Stimulated activated CD8-positive, alpha-beta memory T cell treated with anti-CD3 and anti-CD28 coated beads, Interleukin-15, amount 100 ng/mL, for 1 hour (primary cell): ENCODE data around the gene QKI.
"Not testable (repeated sequence)": the region's sequence is repeated elsewhere in the genome, so short reads cannot be mapped to it uniquely, and the experiment has no call there.

Experiments
- DNase-seq: peaks from one replicate; pipeline ENCODE4 v3.0.0-alpha.2; 2020; ENCODE audit warnings: low read depth

The QKI gene

DNA sequence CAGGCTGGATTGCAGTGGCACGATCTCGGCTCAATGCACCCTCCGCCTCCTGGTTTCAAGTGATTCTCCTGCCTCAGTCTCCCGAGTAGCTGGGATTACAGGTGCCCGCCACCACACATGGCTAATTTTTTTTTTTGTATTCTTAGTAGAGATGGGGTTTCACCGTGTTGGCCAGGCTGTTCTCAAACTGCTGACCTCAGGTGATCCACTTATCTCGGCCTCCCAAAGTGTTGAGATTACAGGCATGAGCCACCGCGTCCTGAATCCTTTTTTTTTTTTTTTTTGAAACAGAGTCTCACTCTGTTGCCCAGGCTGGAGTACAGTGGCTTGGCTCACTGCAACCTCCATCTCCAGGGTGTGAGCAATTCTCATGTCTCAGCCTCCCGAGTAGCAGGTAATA lies 24.9 kb downstream of the QKI start:
- DNase-seq, result not testable (repeated sequence)

DNA sequence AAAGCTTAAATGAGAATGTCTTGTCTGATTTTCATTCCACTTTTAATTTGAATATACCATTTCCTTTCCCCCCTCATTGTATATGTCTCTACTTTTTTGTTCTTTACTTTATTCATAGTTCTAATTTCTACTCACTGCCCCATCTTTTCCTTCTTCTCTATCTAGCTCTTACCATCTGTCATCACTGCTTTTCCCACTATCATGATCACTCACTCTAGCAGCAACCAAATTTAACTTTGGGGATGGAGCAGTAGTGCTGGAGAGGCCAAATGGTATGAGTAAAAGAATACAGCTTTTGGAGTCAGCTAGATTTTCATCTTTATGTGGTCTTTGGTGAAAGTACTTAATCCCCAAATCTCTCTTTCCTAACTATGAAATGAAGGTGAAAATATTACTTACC lies 25.5 kb downstream of the QKI start:
- DNase-seq, result no peak

DNA sequence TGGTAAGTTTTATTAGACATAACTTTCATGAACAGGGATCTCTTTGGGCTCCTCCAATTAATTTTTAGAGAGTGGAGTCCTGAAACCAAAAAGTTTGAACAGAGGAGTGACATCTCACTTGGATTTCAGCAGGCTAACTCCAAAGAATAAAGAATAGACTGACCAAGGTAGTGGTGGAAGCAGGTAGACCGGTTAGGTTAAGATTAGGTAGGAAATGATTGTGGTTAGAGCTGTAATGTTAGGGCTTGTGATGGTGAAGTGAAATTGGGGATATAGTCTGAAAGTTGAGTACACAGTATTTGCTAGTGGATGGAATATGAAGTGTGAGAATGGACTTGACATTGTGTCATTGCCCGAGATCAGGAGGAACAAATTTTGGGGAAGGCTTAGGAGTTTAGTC lies 27.8 kb downstream of the QKI start:
- DNase-seq, result no peak

DNA sequence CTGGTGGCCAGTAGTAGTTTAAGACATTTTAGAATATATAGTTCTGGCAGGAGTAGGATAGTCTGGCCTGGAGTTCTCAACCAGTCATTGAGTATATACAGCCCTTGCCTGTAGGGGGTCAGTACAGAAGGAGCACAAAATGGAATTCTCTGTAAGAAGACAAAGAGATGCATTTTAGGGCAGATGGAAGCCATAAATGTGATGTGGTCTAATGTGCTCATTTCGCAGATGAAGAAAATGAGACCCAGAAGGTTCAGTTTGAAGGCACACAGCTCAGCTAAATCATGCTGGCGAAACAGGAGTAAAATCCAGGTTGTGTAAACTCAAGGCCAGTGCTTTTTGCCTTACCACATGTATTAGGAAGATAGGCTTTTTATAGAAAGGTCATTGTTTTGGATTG lies 29.6 kb downstream of the QKI start:
- DNase-seq, result no peak

DNA sequence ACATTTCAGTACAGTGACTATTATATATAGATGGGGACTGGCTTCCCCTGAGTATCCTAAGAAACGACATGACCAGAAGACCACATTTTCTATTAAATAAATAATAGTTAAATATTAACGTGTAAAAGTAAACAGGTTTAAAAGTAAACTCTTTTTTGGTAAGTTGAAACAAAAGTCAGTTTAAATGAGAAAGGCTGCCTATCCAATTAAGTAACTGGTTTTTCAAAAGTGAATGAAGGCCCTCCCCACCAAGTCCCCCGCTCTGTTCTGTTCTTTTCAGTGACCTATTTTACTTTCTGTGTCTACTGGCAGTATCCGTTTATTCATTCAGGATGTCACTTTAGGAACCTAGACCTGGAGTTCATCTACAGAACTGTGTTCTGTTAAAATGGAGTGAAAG lies 32.0 kb downstream of the QKI start:
- no peak for DNase-seq

DNA sequence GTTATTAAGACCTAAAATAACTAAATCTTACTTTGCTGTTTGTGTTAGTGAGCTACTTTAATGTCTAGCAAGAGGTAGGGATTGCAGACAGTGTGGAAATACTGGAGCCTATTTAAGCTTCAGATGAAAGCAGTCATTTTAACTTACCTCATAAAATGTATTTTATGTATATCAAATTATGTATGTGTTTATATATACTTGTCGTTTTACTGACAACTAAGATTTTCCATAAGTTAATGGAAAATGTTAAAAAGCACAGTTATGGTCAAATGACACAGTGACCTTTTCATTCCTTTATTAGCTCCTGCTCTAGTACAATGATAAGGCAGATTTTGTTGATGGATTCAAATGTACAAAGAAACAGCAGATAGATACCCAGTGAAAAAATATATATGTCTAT lies 34.6 kb downstream of the QKI start:
- DNase-seq, result no peak

DNA sequence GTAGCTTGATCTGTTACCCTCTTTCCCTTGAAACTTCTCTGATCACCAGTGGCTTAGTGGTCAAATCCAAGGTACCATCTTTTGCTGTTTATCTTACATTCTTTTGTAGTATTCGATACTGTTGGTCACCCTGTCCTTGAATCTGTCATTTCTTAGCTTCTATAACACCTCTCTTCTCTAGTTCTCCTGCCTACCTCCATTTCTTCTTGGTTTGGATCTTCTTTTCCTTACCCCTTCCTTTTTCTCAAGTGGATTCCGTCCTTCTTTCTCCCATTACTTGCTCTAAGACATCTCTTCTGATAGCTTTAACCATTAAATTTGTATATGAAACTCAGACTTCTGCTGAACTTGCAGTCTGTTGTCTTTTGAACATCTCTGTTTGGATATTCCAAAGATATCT lies 39.9 kb downstream of the QKI start:
- DNase-seq, result no peak

DNA sequence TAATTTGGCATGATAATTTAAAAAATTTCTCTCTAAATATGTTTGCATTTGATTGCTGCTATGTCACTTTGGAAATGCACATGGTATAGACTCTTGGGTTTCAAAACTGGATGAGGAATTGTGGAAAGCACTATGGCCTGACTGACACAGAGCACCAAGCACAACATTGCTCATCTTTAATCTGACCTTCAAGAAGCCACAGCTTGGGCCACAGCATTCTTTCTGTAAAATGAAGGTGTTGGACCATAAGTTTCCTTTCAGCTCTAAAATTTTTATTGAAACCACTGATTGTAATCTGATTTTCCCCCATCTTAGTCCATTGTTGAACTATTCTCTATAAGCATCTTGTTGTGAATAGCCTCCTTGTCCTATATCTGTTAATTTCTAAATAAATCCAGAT lies 41.0 kb downstream of the QKI start:
- no peak for DNase-seq

DNA sequence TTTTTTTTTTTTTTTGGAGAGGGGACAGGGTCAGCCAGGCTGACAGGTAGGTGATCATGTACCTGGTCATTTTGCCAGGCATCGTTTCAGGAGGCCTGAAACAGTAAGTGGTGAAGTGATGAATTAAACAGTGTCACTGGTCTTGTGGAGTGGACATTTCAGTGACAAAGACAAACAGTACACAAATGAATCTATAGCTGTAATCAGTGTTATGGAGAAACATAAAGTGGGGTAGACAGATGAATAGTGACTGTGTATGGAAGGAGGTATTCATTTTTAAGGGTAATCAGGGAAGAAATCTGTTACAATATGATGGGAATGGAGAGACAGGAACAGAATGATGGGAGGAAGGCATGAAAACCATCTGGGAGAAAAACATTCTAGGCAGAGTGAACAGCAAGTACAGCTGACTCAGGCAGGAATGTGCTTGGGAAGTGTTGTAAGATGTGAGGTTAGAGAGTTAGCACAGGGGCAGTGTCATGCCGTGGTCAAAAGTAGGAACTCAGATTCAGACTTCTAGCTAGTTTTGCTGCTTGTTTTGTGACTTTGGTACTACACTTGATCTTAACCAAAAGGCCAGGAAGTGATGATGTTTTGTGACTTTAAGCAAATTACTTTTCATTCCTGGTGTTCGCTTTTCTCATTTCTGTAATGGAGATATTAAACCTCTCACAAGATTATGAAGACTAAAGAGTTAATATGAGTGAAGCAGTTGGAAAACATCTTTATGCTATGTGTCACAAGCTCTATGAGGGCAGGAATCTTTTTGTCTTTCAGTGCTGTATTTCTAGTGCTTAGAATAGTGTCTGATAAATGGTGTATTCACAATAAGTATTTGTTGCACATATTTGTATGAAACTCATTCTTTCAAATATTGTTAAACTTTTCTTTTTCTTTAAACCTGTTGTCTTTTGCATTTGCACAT lies 43.4 kb downstream of the QKI start:
- no peak for DNase-seq

DNA sequence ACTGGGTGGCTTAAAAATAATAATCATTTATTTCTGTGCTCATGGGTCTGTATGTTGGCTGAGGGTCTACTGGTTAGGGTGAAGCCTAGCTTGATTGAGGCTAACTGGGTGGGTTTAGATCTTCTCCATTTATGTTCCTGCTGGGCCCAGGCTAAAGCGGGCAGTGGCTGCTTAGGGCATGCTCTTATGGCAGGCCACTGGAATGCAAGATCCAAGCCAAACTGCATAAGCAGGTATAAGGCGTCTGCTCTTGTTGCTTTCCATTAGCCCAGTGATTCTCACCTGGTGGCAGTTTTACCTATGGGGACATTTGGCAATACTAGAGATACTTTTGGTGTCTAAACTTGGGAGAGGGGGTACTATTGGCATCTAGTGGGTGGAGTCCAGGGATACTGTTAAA lies 44.5 kb downstream of the QKI start:
- DNase-seq, result no peak

DNA sequence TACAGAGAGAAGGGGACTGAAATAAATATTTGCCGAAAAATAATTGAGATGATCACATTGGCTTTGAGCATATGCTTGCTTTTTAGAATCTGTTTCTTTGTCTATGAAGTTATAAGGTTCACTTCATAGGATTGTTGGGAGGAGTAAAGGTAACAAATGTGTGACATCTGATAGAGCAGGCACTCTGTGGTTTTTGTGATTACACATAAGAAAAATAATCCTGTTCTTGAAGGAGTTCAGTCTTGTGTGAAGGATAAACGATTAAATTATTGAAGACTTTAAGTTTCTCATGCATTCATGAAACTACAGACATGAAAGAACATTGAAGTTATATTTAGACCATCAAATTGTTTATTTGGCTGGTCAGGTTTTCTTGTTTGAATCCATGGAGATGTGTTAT lies 45.0 kb downstream of the QKI start:
- DNase-seq, result no peak

DNA sequence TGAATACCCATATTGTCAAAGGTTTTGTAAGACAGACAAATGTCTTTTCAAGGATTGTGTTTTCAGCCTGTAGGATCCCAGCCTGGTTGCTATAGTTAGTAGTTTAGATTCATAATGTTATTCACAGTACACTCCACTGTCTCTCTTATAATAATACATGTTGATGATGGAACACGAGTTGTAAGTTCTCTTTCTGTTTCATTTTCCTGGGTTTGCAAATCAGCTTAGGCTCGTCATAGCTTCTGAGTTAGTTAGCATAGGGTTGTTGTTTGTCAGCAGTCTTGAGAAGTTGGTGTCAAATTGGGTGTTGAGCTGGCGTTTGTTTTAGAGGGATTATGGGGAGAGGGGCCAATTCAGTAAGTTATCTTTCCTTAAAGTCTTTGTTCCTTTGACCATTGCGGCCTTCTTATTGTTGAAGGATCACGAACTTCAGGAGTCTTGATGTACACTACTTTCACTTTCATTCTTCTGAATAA lies 45.8 kb downstream of the QKI start:
- no peak for DNase-seq

DNA sequence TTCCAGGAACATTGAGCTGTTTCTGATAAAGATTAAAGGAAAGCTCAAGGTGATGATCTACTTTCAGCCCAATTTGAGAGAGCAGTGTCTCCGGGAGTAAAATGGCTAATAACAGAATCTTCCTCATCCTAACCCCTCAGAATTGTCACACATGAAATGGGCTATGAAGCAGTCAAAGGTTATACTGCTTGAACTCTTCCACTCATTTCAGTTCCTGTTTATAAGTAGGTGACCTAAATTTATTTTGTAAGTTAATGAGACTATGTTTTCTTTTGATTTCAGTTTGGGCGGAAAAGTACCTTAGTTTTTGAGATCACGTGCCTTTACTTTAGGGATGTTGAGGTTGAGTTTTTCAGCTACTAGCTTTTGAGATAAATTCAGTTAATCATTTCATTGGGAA lies 47.2 kb downstream of the QKI start:
- no peak for DNase-seq

DNA sequence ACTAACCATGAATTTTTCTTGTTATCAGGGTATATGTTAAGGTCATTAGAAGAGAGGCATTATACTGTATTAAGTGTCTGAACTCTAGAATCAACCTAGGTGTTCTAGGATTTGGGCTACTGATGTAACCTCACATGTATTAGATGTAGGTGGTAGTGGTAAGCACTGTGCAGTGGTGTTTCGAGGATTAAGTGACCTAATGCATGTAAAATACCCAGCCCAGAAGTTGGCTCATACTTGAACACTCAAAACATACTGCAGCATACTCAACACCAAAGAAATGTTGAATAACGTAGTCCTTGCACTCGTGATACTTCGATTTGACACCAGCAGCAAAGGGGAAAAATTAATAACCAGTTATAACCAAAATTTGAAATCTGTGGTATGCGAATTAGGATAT lies 48.7 kb downstream of the QKI start:
- no peak for DNase-seq

DNA sequence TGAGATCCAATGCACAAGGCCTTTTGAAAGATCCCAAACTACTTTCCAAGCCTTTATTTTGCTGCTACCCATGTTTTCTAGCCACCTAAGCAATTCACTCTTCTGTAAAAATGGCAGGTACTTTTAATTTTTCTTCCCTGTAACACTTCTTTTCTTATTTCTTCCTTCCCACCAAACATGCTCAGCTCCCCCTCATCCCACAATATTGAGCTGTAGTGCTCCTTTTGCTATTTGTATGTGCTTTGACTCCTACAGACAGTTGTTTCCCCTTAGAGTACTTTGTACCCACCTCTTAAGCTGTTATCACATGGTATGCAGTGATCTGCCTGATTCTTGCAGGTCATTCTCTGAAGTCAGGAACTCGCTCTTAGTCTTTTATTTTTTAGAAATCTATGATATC lies 49.3 kb downstream of the QKI start:
- DNase-seq, result no peak

DNA sequence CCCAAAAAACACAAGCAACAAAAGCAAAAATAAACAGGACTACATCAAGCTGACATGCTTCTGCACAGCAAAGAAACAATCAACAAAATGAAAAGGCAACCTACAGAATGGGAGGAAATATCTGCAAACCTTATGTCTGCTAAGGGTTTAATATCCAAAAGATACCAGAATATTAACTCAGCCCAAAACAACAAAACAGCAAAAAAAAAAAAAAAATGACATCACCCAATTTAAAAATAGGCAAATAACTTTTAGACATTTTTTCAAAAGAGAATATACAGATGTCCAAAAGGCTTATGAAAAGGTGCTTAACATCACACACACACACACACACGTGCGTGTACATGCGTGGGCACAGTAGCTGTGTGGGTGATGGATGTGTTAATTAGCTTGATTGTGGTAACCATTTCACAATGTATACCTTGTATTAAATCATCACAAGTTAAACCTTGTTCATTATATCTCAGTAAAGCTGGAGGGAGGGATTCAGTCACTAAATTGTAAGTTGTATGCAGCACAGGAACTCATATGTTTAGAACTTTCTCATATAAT lies 52.4 kb downstream of the QKI start:
- no peak for DNase-seq

DNA sequence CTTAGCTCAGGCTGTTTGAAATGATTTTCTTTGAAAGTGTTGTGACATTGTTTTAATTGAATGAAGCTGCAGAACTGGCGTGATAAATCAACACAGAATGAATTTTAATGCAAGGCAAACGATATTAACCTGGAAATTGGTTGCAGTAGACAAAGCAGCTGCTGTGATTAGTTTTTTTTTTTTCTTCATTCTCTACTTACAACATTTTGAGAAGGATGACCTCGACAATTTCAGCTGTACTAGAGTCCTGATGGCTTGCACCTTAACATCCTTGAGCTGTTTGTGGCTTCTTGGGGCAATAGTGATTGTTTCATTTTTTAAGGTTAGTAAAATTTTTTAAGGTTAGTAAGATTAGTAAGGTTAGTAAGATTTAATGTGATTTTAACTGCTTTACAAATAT lies 54.2 kb downstream of the QKI start:
- no peak for DNase-seq

DNA sequence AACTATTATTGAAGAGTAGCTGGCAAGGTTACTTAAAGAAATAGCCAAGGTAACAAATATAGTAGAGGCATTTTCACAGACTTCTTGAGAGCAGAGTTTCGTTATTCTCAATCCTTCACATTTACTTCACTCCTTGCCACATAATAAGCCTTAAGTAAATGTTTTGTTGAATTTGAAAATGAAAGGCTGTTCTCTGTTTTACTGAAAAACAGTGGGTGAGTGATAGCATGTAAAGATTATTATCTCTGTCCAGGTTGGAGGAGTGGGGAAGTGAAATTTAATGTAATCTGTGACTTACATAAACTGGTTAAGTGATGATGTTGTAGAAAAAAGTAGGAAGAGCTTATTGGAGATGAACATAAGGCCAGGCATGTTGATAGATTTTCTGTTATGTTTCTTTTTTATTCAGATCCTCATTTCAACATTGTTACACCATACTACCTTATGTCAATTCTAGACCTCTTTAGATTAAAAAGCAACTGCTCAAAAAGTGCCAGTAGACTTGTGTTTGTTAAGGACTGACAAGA lies 55.0 kb downstream of the QKI start:
- DNase-seq, result no peak

DNA sequence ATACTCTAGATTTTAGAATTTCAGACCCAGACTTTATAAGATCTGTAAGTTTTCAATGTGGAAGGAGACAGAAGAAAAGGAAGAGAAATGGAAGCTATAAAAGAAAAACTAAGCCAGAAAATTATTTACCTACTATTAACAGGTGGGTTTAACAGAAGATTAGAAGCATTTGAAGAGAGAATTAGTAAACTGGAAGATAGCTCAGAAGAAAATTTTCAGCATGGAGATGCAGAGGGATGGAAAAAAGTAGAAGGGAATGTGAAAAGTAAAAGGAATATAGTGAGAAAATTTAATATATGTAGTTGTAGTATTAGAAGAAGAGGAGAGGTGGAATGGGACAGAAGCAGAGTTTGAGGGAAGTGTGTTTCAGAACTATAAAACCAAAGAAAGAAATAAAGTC lies 56.1 kb downstream of the QKI start:
- DNase-seq, result no peak

DNA sequence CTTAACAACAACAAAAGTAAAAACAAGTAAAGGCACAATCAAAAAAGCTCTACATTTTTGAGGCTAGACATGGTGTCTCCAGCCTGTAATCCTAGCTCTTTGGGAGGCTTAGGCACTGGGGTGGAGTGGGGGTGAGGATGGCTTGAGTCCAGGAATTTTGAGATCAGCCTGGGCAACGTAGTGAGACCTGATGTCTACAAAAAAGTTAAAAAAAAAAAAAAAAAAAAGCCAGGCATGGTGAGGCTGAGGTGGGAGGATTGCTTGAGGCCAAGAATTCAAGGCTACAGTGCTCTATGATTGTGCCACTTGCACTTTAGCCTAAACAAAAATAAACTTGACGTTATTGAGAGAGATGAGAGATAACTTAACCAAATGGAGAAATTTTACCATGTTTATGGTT lies 60.1 kb downstream of the QKI start:
- DNase-seq, result no peak

DNA sequence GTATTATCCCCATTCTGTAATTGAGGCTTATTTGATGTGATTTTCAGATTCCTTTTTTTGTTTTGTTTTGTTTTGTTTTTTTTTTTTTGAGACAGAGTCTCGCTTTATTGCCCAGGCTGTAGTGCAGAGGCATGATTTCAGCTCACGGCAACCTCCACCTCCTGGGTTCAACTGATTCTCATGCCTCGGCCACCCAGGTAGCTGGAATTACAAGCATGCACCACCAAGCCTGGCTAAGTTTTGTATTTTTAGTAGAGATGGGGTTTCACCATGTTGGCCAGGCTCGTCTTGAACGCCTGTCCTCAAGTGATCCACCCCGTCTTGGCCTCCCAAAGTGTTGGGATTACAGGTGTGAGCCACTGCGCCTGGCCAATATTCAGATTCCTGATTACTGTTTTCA lies 62.4 kb downstream of the QKI start:
- DNase-seq, result not testable (repeated sequence)

DNA sequence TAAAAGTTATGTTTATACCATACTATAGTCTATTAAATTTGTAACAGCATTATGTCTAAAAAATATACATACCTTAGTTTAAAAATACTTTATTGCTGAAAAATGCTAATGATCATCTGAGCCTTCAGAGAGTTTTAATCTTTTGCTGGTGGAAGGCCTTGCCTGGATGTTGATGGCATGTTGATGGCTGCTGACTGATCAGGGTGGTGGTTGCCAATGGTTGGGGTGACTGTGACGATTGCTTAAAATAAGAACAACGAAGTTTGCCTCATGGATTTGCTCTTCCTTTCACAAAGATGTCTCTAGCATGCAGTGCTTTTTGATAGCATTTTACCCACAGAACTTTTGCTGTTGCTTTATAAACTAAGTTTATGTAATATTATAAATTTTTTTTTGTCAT lies 68.6 kb downstream of the QKI start:
- no peak for DNase-seq

DNA sequence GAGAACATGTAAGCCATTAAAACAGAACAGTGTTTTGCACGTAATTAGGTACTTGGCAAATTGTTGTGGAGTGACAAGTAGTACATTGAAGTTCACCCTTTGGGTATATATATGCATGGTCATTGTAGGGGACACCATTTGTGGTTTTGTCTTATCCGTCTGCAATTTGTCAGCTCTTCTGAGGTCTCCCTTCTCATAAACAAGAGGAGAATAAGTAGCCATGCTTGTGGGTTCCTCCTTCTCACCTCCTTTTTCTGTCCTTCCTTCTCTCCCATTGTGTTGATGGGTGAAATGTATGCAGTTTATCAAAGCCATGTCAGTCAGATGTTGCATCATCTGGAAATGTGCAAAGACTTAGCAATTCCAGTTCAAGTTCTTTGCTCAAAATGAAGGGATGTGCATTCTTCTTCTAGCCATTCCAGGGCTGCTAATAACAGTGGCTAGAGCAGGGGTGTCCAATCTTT lies 70.9 kb downstream of the QKI start:
- DNase-seq, result no peak

DNA sequence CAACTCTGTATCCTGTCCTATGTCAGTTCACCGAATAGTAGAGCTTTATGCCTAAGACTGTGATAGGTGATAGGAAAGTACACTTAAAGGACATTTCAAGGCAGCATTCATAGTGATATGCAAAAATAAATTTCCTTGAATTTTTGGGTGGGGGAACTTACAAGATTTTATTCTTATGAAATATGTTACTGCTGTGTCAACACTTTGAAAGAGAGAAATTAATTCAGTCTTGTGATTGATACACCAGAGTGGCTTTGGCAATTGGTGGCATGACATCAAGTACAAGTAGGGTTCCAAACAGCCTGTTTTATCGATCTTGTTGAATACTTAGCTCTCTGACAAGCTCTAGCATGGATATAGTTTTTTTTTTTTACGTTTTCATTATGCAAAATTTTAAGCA lies 72.3 kb downstream of the QKI start:
- no peak for DNase-seq
